Ishikawa (cell line): ENCODE data around the gene C1orf105.

Experiments
- CEBPB ChIP-seq: IDR thresholded peaks from 2 replicates; pipeline ENCODE4 v1.6.1; 2012
- CREB1 ChIP-seq: IDR thresholded peaks from 2 replicates; pipeline ENCODE4 v1.6.1; 2012; ENCODE audit warnings: low read depth
- EGR1 ChIP-seq: IDR thresholded peaks from 2 replicates; pipeline ENCODE4 v1.6.1; 2012
- EP300 ChIP-seq: IDR thresholded peaks from 2 replicates; pipeline ENCODE4 v1.6.1; 2012; ENCODE audit warnings: borderline replicate concordance
- FOXM1 ChIP-seq: IDR thresholded peaks from 2 replicates; pipeline ENCODE4 v1.6.1; 2012; ENCODE audit warnings: low read depth, borderline replicate concordance
- NFIC ChIP-seq: IDR thresholded peaks from 2 replicates; pipeline ENCODE4 v1.6.1; 2012
- RAD21 ChIP-seq: IDR thresholded peaks from 2 replicates; pipeline ENCODE4 v1.6.1; 2012; ENCODE audit warnings: low read depth
- REST ChIP-seq: IDR thresholded peaks from 2 replicates; pipeline ENCODE4 v1.6.1; 2012; ENCODE audit warnings: low read depth, mild to moderate bottlenecking
- TAF1 ChIP-seq: IDR thresholded peaks from 2 replicates; pipeline ENCODE4 v1.6.1; 2012; ENCODE audit warnings: low read depth, mild to moderate bottlenecking
- TCF12 ChIP-seq: IDR thresholded peaks from 2 replicates; pipeline ENCODE4 v1.6.1; 2012; ENCODE audit warnings: low read depth
- TEAD4 ChIP-seq: IDR thresholded peaks from 2 replicates; pipeline ENCODE4 v1.6.1; 2012
- YY1 ChIP-seq: IDR thresholded peaks from 2 replicates; pipeline ENCODE4 v1.6.1; 2012; ENCODE audit warnings: low read depth
- ZBTB7A ChIP-seq: IDR thresholded peaks from 2 replicates; pipeline ENCODE4 v1.6.1; 2012; ENCODE audit warnings: low read depth
- TF ChIP-seq, protein P1 (sequence below): IDR thresholded peaks from 2 replicates; pipeline ENCODE4 v1.6.1; 2012
- TF ChIP-seq, protein P2 (sequence below): IDR thresholded peaks from 2 replicates; pipeline ENCODE4 v1.6.1; 2012

C1orf105 gene, protein sequence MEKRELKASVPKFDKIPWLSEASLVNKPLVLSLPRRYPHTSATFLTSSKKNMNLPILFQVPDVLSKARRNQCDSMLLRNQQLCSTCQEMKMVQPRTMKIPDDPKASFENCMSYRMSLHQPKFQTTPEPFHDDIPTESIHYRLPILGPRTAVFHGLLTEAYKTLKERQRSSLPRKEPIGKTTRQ

GRCh38 chr1:172420385-172420784 lies at the start of gene C1orf105:
TSS of gene C1orf105 (plus strand) at chr1:172420685. CDS start at chr1:172420886, 201 bp downstream.
- no peak for TF ChIP-seq REST
- no peak for TF ChIP-seq TEAD4
- TF ChIP-seq CREB1: no peak
- TF ChIP-seq TCF12: no peak
- TF ChIP-seq EP300: no peak
- no peak for TF ChIP-seq EGR1
- no peak for TF ChIP-seq FOXM1
- no peak for TF ChIP-seq YY1
- TF ChIP-seq ZBTB7A: no peak
- no peak for TF ChIP-seq CEBPB
- TF ChIP-seq RAD21: no peak

DNA sequence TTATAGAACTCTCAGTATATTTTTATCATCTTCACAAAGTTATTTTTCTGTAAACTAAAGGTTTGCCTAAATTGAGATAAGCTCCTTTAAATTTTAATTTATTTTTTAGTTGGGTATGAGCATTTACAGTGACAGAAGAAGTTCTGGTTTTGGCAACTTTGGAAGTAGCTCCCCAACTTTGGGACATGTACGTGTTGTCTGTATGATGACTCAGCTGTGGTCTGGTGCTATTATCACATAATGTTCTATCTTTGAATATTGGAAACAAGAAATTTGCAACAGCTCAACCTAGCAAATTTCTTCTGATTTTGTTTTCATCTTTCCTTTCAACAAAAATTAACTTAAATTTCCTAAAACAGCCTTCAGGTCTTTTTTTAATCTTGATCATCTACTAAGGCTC lies 46.6 kb upstream of the C1orf105 start:
- no peak for TF ChIP-seq EP300
- no peak for TF ChIP-seq CEBPB
- no peak for TF ChIP-seq YY1
- no peak for TF ChIP-seq NFIC
- TF ChIP-seq, protein P1, sequence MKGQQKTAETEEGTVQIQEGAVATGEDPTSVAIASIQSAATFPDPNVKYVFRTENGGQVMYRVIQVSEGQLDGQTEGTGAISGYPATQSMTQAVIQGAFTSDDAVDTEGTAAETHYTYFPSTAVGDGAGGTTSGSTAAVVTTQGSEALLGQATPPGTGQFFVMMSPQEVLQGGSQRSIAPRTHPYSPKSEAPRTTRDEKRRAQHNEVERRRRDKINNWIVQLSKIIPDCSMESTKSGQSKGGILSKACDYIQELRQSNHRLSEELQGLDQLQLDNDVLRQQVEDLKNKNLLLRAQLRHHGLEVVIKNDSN: no peak
- TF ChIP-seq REST: no peak
- no peak for TF ChIP-seq TCF12
- TF ChIP-seq TAF1: no peak

- no peak for TF ChIP-seq CREB1
- TF ChIP-seq, protein P2, sequence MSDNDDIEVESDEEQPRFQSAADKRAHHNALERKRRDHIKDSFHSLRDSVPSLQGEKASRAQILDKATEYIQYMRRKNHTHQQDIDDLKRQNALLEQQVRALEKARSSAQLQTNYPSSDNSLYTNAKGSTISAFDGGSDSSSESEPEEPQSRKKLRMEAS: no peak
- TF ChIP-seq, protein P1: no peak
- no peak for TF ChIP-seq FOXM1
- TF ChIP-seq NFIC: no peak
- no peak for TF ChIP-seq TEAD4
- no peak for TF ChIP-seq YY1
Measured at GRCh38 chr1:172375211-172375631, 45.3 kb upstream of the C1orf105 start.

- TF ChIP-seq TCF12 (no peak), YY1 (no peak), TAF1 (no peak), ZBTB7A (no peak), TEAD4 (no peak)
Measured at GRCh38 chr1:172376431-172376830, 44.1 kb upstream of the C1orf105 start.

- TF ChIP-seq, protein P1: no peak
- no peak for TF ChIP-seq TAF1
- no peak for TF ChIP-seq TEAD4
- no peak for TF ChIP-seq TCF12
- no peak for TF ChIP-seq EP300
Measured at GRCh38 chr1:172377565-172377964, 42.9 kb upstream of the C1orf105 start.

GRCh38 chr1:172378109-172378760 lies 42.2 kb upstream of the C1orf105 start:
- TF ChIP-seq TCF12: no peak
